Caco-2 (cell line): ENCODE results near the gene SNRPF. TPM values are rescaled to one million over a fixed set of nuclear protein-coding genes. Genes with fewer than 3 reads are reported as not detected.
"Not testable (repeated sequence)": the region's sequence is repeated elsewhere in the genome, so short reads cannot be mapped to it uniquely, and the experiment has no call there.

Experiments
- BruUV-seq: library from RNA; stranded (reverse); fragments of 400-500 nt; replicated peaks from 2 replicates; lab custom pipeline; 2021; lab: Mats Ljungman, UMichigan
- CTCF ChIA-PET: fragments of 300-600 bp; sonication (Branson Sonifier 250); formaldehyde crosslinking; loops from one replicate; lab custom pipeline; 2022; ENCODE audit warnings: antibody characterized with exemption; lab: Charles Lee
- POLR2A ChIA-PET: fragments of 300-600 bp; sonication (Branson Sonifier 250); formaldehyde crosslinking; loops from one replicate; lab custom pipeline; 2022; ENCODE audit warnings: antibody characterized with exemption; lab: Charles Lee
- DNase-seq, 2 experiments: peaks; one replicate each; pipeline versions ENCODE4 v3.0.0 to v3.0.0-alpha.2; 2020 to 2022
- H3K27me3 ChIP-seq: replicated peaks from 2 replicates; pipeline ENCODE4 v1.6.0; 2011; ENCODE audit warnings: low read length; ENCODE audit not compliant: control insufficient read depth, insufficient read depth
- H3K36me3 ChIP-seq: 2 replicates; pipeline ENCODE4 v1.5.1; 2011; ENCODE audit warnings: low read length; ENCODE audit not compliant: control insufficient read depth, insufficient read depth
- H3K4me1 ChIP-seq: fragments of 250-450 bp; sonication (Bioruptor Pico); 2 replicates; pipeline ENCODE4 v1.5.1; 2020; ENCODE audit warnings: mild to moderate bottlenecking
- H3K4me3 ChIP-seq: 2 replicates; pipeline ENCODE4 v1.5.1; 2011; ENCODE audit warnings: low read depth, mild to moderate bottlenecking, control low read depth, low read length
- H3K9me3 ChIP-seq: fragments of 250-450 bp; sonication (Bioruptor Pico); 2 replicates; pipeline ENCODE4 v1.5.1; 2020; ENCODE audit warnings: mild to moderate bottlenecking, moderate library complexity
- H3K27ac Mint-ChIP-seq: one replicate; pipeline ENCODE4 v1.8.0; 2022; ENCODE audit warnings: mixed read lengths; ENCODE audit not compliant: unreplicated experiment
- H3K27me3 Mint-ChIP-seq: one replicate; pipeline ENCODE4 v1.8.0; 2022; ENCODE audit warnings: mixed read lengths; ENCODE audit not compliant: insufficient read depth, unreplicated experiment
- H3K36me3 Mint-ChIP-seq: one replicate; pipeline ENCODE4 v1.8.0; 2022; ENCODE audit warnings: mild to moderate bottlenecking, mixed read lengths; ENCODE audit not compliant: insufficient read depth, unreplicated experiment
- H3K4me1 Mint-ChIP-seq: one replicate; pipeline ENCODE4 v1.8.0; 2022; ENCODE audit warnings: low read depth, mixed read lengths; ENCODE audit not compliant: unreplicated experiment
- H3K4me3 Mint-ChIP-seq: one replicate; pipeline ENCODE4 v1.8.0; 2022; ENCODE audit warnings: mild to moderate bottlenecking, moderate library complexity, mixed read lengths; ENCODE audit not compliant: unreplicated experiment
- H3K9me3 Mint-ChIP-seq: one replicate; pipeline ENCODE4 v1.8.0; 2022; ENCODE audit warnings: mixed read lengths; ENCODE audit not compliant: unreplicated experiment
- intact Hi-C: fragments of 100-400 bp; cut with micrococcal nuclease; formaldehyde crosslinking; loops from one replicate; pipeline ENCODE4 v1.10.0; 2022; ENCODE audit not compliant: unreplicated experiment
- total RNA-seq: library from RNA; stranded (reverse); gene quantifications from 2 replicates; pipeline ENCODE4 v1.2.3, GENCODE V29; 2022
- TF ChIP-seq, protein P1 (sequence below), 2 experiments: fragments of 200-600 bp in 1 of 2; IDR thresholded peaks; 1 replicate in 1 of 2; 2 replicates in 1 of 2; pipeline versions ENCODE4 v1.5.1 to v1.8.0; 2011 to 2022; ENCODE audit warnings: antibody characterized with exemption in 1 of 2, control low read depth in 1 of 2, inconsistent platforms in 1 of 2, low read depth in 1 of 2, low read length in 1 of 2, mild to moderate bottlenecking in 1 of 2, moderate library complexity in 1 of 2; ENCODE audit not compliant: insufficient read depth in 1 of 2, severe bottlenecking in 1 of 2, unreplicated experiment in 1 of 2

Gene SNRPF
- total RNA-seq, 1 experiment from 2014 or later = 48.0 TPM

DNA sequence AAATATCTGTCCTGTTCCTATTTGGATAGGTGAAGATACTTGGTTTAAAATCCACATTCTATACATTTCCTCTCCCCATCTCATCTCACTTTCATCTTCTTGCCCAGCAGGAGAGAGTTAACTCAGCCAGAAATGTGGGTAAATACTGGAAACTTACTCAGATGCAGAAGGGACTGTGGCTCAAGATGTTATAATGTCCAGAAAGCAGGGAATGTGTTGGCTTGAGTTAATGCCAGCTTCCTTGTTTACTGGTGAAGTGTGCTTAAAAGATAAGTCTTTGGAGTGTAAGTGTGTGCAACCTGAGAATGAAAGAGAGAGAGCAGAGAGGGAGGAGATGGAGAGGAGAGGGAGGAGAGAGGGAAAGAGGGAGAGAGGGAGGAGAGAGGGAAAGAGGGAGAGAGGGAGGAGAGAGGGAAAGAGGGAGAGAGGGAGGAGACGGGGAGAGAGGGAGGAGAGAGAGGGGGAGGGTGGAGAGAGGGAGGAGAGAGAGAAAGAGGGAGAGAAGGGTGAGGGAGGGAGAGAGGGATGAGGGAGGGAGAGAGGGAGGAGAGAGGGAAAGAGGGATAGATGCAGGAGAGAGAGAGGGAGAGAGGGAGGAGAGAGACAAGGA is 22.0 kb upstream of the SNRPF start:
- H3K4me1 Mint-ChIP-seq = peaks cover 7% of the 10 kb centered on the region
- no peak overlapping the region for H3K27ac Mint-ChIP-seq
- H3K4me3 Mint-ChIP-seq = no peak overlapping the region
- ChIA-PET CTCF (no interaction called here), POLR2A (no interaction called here)
- no peak overlapping the region for H3K4me3 ChIP-seq
- H3K9me3 Mint-ChIP-seq = no peaks in the 10 kb centered on the region
- no peaks in the 10 kb centered on the region for H3K36me3 Mint-ChIP-seq
- H3K9me3 ChIP-seq = no peaks in the 10 kb centered on the region
- intact Hi-C loops = no loop called here
- no peaks in the 10 kb centered on the region for H3K36me3 ChIP-seq
- TF ChIP-seq, protein P1, sequence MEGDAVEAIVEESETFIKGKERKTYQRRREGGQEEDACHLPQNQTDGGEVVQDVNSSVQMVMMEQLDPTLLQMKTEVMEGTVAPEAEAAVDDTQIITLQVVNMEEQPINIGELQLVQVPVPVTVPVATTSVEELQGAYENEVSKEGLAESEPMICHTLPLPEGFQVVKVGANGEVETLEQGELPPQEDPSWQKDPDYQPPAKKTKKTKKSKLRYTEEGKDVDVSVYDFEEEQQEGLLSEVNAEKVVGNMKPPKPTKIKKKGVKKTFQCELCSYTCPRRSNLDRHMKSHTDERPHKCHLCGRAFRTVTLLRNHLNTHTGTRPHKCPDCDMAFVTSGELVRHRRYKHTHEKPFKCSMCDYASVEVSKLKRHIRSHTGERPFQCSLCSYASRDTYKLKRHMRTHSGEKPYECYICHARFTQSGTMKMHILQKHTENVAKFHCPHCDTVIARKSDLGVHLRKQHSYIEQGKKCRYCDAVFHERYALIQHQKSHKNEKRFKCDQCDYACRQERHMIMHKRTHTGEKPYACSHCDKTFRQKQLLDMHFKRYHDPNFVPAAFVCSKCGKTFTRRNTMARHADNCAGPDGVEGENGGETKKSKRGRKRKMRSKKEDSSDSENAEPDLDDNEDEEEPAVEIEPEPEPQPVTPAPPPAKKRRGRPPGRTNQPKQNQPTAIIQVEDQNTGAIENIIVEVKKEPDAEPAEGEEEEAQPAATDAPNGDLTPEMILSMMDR (IDR thresholded peaks at IDR 0.05; ENCODE audit: insufficient read depth in 1 of 2, low read depth in 1 of 2, low read length in 1 of 2, severe bottlenecking in 1 of 2, unreplicated experiment in 1 of 2) = no peak
- H3K4me1 ChIP-seq = peaks cover 5% of the 10 kb centered on the region; the same call in 1 of the 2 replicates
- no peaks in the 10 kb centered on the region for H3K27me3 ChIP-seq
- BruUV-seq = no TSS peak
- H3K27me3 Mint-ChIP-seq = peaks cover 3% of the 10 kb centered on the region
- DNase-seq = no peak

DNA sequence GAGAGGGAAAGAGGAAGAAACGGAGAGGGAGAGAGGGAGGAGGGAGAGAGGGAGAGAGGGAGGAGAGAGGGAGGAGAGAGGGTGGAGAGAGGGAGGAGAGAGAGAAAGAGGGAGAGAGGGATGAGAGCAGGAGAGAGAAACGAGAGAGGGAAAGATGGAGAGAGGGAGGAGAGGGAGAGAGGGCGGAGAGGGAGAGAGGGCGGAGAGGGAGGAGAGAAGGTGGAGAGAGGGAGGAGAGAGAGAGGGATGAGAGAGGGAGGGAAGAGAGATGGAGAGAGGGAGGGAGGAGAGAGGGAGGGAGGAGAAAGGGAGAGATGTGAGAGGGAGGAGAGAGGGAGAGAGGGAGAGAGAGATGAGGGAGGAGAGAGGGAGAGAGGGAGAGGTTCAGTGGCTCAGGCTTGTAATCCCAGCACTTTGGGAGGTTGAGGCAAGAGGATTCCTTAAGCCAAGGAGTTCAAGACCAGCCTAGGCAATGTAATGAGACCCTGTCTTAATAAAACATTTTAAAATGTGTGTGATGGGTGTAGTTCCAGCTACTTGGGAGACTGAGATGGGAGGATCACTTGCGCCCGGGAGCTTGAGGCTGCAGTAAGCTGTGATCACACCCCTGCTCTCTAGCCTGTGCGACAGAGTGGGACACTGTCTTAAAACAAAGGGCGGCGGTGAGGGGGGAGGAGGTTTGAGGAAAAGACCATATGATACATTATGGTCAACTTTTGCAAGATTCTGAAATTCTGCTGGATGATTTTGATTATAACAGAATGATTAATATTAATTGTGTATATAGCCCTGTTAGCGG is 21.3 kb upstream of the SNRPF start:
- no TSS peak for BruUV-seq
- Histone ChIP-seq H3K4me1 (peaks cover 5% of the 10 kb centered on the region; the same call in 1 of the 2 replicates), H3K36me3 (no peaks in the 10 kb centered on the region), H3K9me3 (no peaks in the 10 kb centered on the region), H3K27me3 (no peaks in the 10 kb centered on the region), H3K4me3 (no peak overlapping the region)
- TF ChIP-seq, protein P1 (IDR thresholded peaks at IDR 0.05; ENCODE audit: insufficient read depth in 1 of 2, low read depth in 1 of 2, low read length in 1 of 2, severe bottlenecking in 1 of 2, unreplicated experiment in 1 of 2) = no peak
- no peak overlapping the region for H3K4me3 Mint-ChIP-seq
- no peaks in the 10 kb centered on the region for H3K9me3 Mint-ChIP-seq
- H3K27me3 Mint-ChIP-seq = peaks cover 3% of the 10 kb centered on the region
- ChIA-PET POLR2A (no interaction called here), CTCF (no interaction called here)
- intact Hi-C loops = no loop called here
- no peaks in the 10 kb centered on the region for H3K36me3 Mint-ChIP-seq
- peaks cover 7% of the 10 kb centered on the region for H3K4me1 Mint-ChIP-seq
- DNase-seq = no peak
- H3K27ac Mint-ChIP-seq = no peak overlapping the region

DNA sequence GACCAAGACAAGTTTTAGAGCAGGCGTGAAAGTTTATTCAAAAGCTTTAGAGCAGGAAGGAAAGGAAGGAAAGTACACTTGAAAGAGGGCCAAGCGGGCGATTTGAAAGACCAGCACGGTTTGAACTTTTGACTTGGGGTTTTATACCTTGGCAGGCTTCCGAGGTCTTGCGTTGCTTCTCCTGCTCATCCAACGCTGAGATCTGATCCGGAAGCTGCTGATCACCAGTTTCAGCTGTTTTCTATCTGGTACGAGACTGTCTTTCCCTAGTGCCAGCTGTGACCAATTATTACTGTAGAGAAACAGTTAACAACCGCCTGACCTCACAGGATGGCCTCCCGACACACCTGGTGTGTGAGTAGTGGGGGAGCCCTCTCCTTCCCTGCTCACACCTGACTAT is 20.6 kb upstream of the SNRPF start:
- Mint-ChIP-seq H3K36me3 (no peaks in the 10 kb centered on the region), H3K27me3 (peaks cover 3% of the 10 kb centered on the region), H3K9me3 (no peaks in the 10 kb centered on the region), H3K4me1 (peaks cover 7% of the 10 kb centered on the region), H3K27ac (no peak overlapping the region), H3K4me3 (no peak overlapping the region)
- no peaks in the 10 kb centered on the region for H3K9me3 ChIP-seq
- no TSS peak for BruUV-seq
- H3K4me3 ChIP-seq = no peak overlapping the region
- no peaks in the 10 kb centered on the region for H3K27me3 ChIP-seq
- intact Hi-C loops = no loop called here
- no peaks in the 10 kb centered on the region for H3K36me3 ChIP-seq
- no peak for DNase-seq
- TF ChIP-seq, protein P1 (IDR thresholded peaks at IDR 0.05; ENCODE audit: insufficient read depth in 1 of 2, low read depth in 1 of 2, low read length in 1 of 2, severe bottlenecking in 1 of 2, unreplicated experiment in 1 of 2) = no peak
- POLR2A ChIA-PET = no interaction called here
- CTCF ChIA-PET = no interaction called here
- H3K4me1 ChIP-seq = peaks cover 5% of the 10 kb centered on the region; the same call in 1 of the 2 replicates

DNA sequence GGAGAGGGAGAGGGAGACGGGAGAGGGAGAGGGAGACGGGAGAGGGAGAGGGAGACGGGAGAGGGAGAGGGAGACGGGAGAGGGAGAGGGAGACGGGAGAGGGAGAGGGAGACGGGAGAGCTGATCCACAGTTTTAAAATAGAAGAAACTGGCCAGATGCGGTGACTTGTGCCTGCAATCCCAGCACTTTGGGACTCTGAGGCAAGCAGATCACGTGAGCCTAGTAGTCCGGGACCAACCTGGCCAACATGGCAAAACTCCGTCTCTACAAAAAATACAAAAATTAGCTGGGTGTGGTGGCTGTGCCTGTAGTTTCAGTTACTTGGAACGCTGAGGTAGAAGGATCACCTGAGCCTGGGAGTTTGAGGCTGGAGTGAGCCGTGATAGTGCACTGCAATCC is 16.3 kb upstream of the SNRPF start:
- H3K36me3 Mint-ChIP-seq, CTCF ChIA-PET, H3K27me3 Mint-ChIP-seq, H3K4me3 Mint-ChIP-seq, H3K27ac Mint-ChIP-seq, H3K4me1 Mint-ChIP-seq, H3K36me3 ChIP-seq, H3K9me3 ChIP-seq, H3K27me3 ChIP-seq, H3K9me3 Mint-ChIP-seq, H3K4me1 ChIP-seq, BruUV-seq, H3K4me3 ChIP-seq, intact Hi-C loops, POLR2A ChIA-PET, DNase-seq: not testable (repeated sequence)
